Muscle of leg (tissue), 9 donors: Measurements from ENCODE around the gene IMPG2. TPM values are rescaled to one million over a fixed set of nuclear protein-coding genes. Genes with fewer than 3 reads are reported as not detected.

ENCODE experiments used
- polyA plus RNA-seq, 8 donors: library from polyadenylated mRNA; unstranded; fragments of 120-200 nt; gene quantifications; one replicate each; pipeline versions ENCODE4 v1.2.1 to v1.2.3, GENCODE V29; 2013; ENCODE audit warnings: inconsistent platforms in 1 of 8, low replicate concordance in 1 of 8; ENCODE audit not compliant: insufficient read length in 8 of 8, insufficient read depth in 1 of 8
- total RNA-seq: library from RNA; stranded (reverse); fragments of 120-200 nt; gene quantifications from one replicate; pipeline ENCODE4 v1.2.4, GENCODE V29; 2013

The IMPG2 gene
- total and polyA plus RNA-seq, 9 donors, result 0.46 to 1.4 (median 0.94) TPM

Other genes with a start within 250 kb of the IMPG2 start
- 41.3 TPM for gene SENP7, start 192.6 kb upstream of the IMPG2 start, total RNA-seq
- 10 to 100 TPM; 24.3 to 44.6 (median 30.8) TPM for gene SENP7, start 192.6 kb upstream of the IMPG2 start, polyA plus RNA-seq
- 25.8 TPM for gene TRMT10C, start 241.3 kb upstream of the IMPG2 start, total RNA-seq
- 10 to 100 TPM; 19.8 to 26.6 (median 23.6) TPM for gene TRMT10C, start 241.3 kb upstream of the IMPG2 start, polyA plus RNA-seq